NK-92 (cell line): ENCODE results near the gene ATRIP.
"Not testable (repeated sequence)": the region's sequence is repeated elsewhere in the genome, so short reads cannot be mapped to it uniquely, and the experiment has no call there.

Experiments
- DNase-seq: peaks from one replicate; lab custom pipeline; 2025; ENCODE audit not compliant: unreplicated experiment; lab: John Stamatoyannopoulos, UW

ATRIP gene

DNA sequence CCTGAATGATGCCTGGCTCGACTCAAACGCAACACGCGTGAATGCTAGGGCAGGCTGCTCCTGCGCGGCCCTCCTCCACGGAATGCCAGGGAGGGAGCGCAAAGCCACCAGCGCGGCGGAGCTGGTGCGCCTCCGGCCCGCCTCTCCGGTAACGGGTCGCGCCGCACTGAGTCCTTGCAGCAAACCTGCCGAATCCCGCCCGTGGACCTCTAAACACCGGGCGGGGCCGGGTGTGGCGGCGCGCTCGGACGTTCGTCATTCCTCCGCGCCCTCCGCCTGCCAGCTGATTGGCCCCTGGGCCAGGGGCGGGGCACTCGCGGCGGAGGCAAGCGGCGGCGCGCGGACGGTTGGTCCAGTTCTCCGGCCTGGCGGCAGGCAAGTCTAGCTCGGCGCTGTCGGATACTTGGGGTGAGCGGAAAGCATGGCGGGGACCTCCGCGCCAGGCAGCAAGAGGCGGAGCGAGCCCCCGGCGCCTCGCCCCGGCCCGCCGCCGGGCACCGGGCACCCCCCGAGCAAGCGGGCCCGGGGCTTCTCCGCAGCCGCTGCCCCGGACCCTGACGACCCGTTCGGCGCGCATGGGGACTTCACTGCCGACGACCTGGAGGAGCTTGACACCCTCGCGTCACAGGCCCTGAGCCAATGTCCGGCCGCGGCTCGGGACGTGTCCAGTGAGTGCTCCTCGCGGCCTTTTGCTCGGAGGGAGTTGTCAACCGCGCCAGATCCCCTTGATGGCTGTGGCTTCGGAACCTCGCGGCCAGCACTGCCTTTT is at the start of gene ATRIP:
ATRIP (plus strand) TSS at position 313 of the 769 bp plus-strand sequence; CDS start at position 422, 109 bp downstream.
- DNase-seq, result peak; percentile 34

DNA sequence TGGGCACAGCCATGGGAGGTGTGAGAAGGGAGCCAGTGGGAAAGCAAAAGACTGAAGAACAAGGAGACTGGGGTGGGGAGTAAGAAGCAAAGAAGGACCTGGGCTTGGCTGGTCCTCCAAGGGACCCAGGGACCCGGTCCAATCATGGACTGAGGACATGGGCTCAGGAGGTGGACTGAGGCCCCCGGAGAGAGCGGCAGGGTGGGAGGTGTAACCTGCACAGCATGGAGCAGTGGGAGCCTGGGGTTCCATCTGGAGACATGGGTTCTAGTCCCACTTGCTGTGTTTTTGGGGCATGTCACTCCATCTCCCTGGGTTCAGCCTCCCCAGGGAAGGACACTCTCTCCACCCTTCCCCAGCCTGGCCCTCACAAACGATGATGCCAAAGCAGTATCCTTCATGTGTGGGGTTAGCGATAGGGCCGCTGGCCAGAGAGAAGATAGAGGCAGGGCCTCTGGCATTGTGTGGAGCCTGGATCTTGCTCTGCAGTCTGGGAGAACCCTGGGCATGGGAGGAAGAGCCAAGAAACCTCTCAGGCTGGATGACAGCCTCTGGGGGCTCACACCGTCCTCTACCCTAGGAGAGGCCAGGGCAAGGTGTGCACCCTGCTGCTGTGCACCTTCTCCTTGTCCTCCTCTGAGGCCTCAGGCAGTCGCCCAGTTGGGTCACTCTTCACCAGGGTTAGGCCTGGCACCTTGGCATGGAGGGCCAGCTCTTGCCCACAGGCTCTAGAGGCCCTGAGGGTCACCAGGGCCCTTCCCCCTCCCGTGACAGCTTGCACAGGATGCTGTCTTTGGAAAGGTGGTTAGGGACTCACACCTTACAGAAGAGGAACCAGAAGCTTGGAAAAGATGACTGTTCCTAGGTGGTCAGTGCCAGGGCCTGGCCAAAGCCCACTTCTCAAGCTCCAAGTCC is 48.5 kb upstream of the ATRIP start:
- no peak for DNase-seq

DNA sequence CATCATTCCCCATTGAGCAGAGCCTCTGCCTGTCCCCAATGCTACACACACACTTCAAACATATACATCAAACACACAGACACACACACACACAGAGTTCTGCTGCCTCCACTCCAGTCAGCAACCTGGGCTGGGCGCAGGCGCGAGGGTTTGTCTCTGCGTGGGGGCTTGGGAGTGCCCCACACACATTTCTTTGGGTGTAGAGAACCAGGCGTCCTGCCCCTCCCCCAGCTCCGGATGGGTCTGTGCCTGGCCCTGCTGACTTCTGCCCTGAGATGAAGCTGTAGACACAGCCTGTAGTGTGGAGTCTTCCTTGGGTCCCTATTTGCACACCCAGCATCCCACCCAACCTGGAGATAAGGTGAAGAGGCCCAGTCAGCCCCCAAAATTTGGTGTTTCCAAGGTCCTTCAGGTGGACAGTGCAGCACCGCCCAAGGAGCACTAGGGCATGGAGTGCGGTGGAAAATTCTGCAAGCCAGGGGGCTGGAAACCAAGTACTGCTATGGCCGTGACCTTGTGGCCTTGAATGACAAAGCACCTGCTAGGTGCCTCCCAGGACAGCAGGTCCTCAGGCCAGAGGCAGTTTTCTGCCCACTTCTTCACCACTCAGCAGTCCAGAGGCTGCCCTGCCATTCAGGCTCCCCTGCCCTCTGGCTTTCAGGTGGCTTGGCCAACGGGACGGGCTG is 47.7 kb upstream of the ATRIP start:
- no peak for DNase-seq

DNA sequence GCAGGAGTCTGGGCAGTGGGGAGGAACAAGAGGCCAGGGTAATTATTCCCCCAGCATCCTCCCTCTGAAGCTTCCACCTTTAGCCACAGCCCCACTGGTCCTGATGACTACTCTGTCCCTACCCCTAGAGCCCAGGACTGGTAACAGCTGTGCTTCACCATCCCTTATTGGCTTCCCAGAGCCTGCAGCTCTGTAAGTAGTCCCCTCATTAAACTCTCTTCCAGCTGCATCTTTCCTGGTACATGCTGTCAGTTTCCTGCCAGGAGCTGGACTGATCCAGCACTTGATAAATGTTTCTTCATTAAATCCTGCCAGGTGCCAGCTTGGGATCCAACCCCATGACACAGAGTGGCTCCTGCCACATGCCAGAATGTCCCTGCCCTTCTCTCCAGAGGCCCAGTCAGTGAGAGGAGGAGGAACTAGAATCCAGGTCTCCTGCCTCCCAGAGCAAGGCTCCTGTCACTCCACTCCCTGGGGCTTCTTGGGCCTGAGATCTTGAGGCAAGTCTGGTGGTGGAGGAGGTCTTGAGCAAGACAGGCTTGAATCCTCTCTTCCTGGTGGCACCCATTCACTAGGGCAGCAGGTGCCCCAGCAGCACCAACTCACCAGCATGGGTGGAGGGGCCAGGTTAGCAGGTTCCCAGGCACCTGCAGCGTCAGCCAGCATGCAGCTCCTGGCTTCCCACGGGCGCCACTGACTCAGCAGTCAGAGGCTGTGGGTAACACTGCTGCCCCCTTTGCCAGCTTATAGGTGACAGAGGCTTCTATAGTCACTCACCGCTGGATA is 47.0 kb upstream of the ATRIP start:
- no peak for DNase-seq

DNA sequence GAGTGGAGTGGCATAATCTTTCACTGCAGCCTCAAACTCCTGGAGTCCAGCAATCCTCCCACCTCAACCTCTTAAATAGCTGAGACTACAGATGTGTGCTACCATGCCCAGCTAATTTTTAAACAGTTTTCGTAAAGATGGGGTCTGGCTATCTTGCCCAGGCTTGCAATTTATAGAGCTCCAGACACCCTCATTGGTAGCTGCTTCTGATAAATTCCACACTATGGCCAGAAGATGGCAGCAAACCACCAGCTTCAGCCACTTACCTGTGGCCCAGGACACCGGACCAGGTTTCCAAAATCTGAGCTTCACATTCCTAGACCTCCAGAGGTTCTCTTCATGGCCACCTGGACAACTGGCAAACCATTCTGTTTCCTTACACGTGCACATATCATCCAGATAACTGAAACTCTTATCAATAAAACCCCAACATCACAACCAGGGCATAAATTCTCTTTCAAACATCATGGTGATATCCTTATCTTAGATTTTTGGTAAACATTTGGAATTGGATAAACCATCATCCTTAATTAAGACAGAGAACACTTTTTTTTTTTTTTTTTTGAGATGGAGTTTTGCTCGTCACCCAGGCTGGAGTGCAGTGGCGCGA is 45.6 kb upstream of the ATRIP start:
- DNase-seq, result no peak

DNA sequence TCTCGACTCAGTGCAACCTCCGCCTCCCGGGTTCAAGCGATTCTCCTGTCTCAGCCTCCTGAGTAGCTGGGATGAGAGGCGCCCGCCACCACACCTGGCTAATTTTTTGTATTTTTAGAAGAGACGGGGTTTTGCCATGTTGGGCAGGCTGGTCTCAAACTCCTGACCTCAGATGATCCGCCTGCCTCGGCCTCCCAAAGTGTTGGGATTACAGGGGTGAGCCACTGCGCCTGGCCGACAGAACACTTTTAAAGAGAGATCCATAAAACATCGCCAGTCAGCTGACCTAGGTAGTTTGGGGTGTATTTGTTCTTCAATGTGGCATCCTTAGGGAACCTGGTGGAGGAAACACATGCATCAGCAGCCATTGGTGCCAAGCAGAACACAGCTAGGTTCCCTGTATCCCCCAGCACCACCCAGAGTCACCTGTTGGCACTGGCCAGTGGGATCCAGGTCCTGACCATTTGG is 45.1 kb upstream of the ATRIP start:
- not testable (repeated sequence) for DNase-seq

DNA sequence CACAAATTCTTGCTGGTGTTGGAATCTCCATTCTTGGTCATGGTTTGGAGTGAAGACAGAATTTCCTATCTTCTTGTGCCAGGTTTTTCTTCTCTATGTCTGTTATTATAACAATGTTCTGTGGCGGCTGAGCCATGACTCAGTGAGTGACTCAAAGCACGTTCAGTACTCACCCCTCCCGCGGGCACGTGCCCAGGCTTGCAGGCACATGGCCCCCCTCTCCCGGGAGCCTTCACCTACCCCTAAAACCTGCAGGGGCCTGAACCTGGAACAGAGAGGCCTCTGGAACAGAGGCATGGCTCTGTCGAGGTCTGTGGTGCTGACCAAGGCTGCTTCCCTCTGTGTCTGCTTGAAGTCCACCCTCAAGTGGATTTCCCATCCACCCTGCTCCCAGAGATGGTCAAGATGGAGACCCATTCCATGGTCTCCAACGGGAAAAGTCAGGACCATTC is 44.2 kb upstream of the ATRIP start:
- DNase-seq, result no peak

DNA sequence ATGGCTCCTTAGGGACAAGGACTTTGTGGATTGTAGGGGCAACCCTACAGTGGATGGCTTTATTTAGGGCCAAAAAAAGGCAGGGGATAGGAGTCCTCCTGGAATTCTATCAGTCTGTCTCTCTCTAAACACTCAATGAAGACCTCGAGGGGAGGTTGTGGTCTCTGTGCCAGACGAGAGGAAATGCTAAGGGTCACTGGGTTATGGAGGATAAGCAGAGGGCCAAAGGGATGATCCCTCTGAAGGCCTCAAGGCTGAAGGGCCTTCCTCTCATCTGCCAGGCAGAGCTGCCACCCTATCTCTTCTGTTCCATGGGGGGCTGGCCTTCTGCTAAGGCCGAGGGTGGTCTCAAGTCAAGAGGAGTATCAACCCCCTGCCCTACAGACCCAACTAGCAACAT is 43.6 kb upstream of the ATRIP start:
- no peak for DNase-seq

DNA sequence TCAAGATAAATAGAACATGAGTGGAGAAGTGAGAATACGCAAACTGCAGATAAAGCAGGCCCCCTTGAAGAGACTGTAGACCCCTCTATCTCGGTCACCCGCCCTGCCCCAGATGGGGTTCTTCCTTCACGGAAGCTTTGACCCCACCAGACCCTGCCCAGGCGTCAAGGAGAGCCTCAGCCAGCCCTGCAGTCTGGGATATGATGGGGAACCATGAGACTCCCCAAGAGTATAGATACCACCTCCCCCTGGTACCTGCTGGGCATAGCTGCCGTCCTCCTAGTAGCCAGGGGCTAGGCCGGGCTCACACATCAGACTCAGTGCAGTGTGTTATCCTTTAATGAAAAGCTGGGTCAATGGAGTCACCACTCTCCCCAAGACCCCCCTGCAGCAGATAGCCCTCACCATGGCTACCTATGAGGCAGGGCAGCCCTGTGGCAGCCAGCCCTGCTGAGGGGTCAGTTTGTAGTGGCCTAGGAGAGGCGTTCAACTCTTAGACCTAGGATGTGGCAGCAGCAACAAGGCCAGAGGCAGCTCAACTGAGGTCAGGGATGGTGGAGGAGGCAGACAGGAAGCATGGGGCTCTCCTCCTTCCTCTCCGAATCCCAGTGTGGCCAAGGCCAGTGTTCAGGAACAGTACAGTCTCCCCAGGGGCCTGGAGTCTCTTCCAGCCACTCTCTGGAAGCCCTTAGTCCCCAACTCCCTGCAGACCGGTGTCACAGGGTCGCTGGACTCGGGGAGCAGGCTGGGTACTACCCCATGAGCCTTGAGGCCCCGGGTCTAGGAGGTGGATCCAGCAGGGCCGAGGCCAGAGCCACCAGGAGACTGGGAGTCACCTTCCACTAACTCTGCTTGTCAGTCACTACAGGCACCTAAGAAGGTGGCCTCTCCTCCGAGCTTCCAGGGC is 42.8 kb upstream of the ATRIP start:
- no peak for DNase-seq

DNA sequence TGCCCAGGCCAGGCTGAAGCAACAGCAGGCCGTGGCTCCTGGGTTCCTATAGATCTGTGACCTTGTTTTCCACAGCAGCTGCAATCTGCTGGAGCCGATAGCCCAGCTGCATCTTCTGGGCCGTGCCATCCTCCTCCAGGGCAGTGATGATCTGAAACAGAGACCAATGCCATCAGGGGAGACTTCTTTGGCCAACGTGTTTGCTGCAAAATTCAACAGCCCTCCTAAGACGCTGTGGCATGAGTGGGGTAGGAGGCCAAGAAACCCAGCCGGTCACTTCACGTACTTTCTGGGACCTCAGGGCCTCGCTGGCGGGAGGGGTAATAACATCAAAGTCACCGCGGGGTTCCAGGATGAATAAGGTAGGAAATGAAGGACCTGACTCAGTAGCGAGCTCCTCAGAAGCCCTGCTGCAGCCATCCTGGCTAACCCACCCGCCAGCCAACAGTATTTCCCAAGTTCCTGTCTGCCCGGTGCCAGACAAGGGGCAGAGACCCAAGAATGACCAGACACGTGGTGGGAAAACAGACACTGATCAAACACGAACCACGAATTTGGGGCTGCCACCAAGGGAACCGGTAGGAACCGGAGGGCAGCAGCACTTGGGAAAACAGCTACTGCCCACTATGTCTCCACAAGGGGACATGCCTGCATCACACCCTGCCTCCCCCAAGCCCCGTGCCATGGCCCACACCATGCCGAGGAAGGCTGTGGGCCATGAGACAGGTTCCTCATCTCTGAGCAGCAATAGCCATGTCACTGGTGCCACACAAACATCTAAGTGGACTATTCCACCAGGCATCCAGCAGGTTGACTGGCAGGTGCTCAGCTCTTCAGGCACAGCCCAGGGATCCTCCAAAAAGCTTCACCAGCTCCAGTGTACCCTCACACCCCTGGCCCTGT is 41.8 kb upstream of the ATRIP start:
- no peak for DNase-seq

DNA sequence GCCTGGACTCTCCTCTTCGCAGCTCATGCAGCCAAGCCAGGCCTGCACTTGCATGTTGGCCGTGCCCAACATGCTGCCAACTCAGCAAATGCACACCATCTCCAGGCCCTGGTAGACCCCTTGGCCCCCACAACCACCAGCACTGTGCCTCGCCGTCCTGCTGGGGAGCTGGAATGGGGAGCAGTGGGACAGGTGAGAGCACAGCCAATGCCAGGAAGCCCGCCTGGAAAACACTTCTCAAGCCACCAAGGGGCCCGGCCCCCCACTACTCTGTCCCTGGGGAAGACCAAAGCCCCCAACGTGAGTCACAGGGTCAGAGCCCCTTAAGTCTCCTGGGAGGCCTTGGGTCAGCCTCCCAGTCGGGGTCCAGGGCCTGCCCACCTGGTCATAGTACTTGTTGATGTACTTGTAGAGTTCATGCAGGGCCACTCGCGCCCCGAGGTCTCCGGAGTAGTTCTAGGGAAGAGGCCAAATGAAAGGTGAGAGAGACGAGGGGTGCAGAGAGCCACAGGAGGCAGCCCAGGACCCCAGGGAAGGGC is 41.1 kb upstream of the ATRIP start:
- no peak for DNase-seq

DNA sequence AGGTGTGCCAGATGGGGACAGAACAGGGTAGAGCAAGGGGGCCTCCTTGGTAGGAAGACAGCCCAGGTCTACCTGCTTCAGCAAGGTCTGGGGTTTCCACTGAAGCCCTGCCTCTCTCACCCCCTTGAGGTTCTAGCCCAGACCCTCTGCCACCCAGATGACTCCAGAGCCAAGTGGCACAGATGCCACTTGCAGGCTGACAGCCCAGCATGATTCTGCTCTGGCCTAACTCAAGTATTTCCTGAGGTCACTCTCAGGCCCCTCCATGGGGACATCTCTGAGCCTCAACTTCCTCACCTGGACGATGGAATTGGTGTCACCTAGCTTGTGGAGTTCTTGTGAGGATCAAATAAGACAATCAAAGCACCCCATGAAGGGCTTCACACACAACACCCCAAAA is 40.6 kb upstream of the ATRIP start:
- no peak for DNase-seq

DNA sequence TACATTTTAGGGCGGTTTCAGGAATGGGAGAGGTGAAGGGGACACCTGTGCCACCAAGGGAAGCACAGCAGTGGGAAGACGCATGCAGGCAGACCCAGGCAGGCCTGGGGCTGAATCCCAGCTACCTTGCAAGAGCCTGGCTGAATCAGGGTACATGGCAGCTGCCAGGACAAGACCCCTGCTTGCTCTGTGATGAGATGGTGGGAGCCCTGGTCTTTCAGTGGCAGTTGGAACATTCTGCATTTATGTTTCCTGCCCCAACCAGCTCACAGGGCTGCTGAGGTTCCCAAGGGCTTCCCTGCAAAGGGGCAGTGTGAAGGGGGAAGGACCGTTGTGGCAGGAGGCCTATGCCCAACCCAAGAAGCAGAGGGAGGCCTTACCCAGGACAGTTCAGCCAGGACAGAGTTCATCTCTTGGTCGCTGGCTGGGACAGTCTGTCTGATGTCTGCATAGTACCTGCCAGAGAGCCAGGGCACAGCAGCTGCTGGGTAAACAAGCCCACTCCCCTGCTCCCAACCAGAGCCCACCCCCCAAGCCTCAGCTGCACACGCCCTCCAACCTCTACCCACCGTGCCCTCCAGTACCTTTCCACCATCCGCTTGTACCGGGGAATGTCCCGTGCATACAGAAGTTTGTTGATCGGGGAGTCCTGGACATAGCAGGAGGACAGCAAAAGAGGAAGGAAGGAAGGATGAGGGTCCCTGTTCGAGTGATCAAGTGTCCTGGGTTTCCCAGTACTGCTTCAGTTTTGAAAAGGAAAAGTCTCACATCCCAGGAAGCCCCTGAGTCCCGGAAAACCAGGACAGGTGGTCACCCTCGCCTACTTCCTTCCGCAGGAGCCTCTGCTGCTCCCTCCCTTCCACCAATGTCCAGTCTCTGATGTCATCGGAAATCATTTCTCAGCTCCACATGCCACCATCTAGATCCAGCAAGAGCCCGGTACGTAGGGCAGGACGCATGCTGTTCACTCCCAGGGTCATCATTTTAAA is 39.8 kb upstream of the ATRIP start:
- no peak for DNase-seq

DNA sequence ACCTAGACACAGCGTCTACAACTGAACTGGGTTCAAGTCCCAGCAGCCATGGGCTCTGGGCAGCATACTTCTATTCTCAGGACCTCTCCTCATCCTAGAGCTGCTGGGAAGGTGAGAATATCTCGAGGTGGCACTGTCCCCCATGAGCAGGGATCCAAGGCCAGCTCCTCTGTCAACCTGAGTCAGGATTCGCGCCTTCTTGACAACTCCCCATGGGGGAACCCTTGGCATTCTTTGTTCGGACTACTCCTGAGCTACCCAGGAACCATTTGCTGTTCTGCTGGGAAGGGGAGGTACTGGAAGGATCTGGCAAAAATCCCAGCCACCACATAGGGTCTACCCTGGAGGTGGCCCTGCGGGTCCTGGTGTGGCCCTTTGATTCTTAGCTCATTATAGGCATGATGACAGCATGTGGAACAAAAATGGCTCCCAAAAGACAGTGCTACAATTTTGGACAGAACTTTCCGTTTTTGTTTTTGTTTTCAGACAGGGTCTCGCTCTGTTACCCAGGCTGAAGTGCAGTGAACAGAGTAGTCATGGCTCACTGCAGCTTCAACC is 38.9 kb upstream of the ATRIP start:
- no peak for DNase-seq

DNA sequence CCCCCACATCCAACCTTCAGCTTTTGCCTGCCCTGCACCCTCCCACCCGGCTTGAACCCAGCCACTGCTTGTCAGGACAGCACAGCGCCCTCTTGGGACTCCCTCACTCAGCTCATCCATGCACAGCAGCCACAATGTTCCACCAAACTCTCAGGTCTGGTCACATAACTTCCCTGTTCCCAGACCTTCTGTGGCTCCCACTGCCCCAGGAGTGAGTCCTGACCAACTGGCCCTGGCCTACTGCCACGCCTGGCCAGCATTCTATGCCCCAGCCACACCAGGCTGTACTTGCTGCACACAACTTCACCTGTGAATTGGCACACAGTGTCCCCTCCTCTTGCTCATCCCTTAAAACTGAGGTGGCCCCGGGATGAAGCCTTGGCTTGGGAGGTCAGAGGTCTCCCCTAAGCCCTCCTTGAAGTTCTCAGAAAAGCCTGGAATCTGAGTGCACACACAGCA is 37.7 kb upstream of the ATRIP start:
- DNase-seq, result no peak
